Neural progenitor cell (in vitro differentiated cells): ENCODE results near the gene DEPDC1B.

ENCODE experiments used
- EZH2 ChIP-seq: fragments of 200-600 bp; sonication (generic); IDR thresholded peaks from 2 replicates; pipeline ENCODE4 v1.6.1; 2017; ENCODE audit warnings: antibody characterized with exemption, mild to moderate bottlenecking, moderate library complexity
- EZH2phosphoT487 ChIP-seq: fragments of 200-600 bp; sonication (generic); IDR thresholded peaks from 2 replicates; pipeline ENCODE4 v1.6.1; 2017; ENCODE audit warnings: antibody characterized with exemption
- TF ChIP-seq, protein P1 (sequence below): fragments of 200-600 bp; sonication (generic); IDR thresholded peaks from 2 replicates; pipeline ENCODE4 v1.5.1; 2017; ENCODE audit warnings: antibody characterized with exemption, mild to moderate bottlenecking

DNA sequence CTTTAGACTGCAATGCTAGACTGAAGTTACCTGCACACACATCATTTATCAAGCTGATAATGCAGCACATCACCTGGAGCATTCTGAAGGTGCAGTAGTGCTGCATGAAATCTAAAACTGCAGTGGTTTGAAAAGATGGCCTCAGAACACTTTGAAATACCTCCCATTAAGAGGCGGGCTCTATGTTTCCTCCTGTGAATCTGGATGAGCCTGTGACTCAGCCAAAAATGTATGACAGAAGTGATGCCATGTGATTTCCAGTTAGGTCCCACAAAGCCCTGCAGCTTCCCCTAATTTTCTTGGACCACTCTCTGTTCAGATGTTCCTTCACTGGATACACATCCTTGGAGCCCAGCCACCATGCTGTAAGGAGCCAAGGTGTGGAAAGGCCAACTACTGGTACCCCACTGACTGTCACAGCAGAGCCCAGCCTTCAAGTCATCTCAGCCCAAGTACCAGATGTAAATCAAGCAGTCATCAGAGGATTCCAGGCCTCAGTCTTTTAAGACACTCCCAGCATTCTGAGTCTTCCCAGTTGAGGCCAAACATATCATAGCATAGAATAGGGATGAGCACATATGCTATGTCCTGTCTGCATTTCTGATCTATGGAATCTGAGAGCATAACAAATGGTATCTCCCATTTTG lies 27.2 kb upstream of the DEPDC1B start:
- TF ChIP-seq, protein P1, sequence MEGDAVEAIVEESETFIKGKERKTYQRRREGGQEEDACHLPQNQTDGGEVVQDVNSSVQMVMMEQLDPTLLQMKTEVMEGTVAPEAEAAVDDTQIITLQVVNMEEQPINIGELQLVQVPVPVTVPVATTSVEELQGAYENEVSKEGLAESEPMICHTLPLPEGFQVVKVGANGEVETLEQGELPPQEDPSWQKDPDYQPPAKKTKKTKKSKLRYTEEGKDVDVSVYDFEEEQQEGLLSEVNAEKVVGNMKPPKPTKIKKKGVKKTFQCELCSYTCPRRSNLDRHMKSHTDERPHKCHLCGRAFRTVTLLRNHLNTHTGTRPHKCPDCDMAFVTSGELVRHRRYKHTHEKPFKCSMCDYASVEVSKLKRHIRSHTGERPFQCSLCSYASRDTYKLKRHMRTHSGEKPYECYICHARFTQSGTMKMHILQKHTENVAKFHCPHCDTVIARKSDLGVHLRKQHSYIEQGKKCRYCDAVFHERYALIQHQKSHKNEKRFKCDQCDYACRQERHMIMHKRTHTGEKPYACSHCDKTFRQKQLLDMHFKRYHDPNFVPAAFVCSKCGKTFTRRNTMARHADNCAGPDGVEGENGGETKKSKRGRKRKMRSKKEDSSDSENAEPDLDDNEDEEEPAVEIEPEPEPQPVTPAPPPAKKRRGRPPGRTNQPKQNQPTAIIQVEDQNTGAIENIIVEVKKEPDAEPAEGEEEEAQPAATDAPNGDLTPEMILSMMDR = no peak
- no peak for TF ChIP-seq EZH2
- TF ChIP-seq EZH2phosphoT487 = no peak
